DMS 273 (cell line): ENCODE measurements around the gene RNF212.

Source experiments
- DNase-seq: peaks from one replicate; lab custom pipeline; 2025; ENCODE audit not compliant: unreplicated experiment; lab: John Stamatoyannopoulos, UW

The RNF212 gene

DNA sequence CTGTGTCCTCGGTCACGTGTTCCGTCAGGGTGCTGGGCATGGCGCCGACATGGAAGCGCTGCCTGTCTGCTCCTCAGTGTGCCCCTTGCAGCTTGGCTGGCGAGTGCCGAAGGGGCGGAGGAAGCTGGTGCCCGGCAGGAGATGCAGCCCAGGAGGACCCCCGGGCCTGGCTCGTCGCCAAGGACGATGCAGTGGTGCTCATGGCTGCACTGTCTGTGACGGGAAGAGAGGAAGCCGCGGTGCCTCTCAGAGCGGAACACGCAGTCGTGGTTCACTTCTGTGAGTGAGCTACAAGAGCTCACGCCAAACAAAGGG, 63.8 kb downstream of the RNF212 start:
- no peak for DNase-seq

DNA sequence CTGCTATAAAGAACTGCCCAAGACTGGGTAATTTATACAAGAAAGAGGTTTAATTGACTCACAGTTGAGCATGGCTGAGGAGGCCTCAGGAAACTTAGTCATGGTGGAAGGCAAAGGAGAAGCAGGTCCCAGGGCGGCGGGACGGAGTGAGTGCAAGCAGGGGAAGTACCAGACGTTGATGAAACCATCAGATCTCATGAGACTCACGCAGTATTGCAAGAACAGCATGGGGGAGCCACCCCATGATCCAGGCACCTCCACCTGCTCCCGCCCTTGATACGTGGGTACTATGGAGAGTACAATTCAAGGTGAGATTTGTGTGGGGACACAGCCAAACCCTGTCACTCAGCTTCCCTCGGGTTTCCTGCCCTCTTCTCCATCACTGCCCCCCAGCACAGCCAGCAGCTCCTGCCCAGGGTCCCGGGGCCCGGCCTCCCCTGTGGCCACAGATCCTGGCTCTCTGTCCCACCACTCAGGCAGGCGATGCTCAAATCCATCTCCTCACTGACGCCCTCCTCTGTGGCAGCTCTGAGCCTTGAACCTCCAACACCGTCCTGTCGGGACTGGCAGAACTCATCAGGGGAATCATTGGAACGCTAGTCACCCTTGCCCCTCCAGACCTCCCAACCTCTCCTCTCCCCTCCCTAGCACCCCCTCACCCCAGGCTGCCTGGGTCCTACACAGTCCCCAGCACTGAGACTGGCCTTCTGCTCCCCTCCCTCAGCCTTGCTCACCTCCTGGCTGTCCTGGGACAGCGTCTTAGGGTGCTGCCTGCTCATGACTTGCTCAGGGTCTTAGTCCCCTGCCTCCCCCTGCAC, 64.4 kb downstream of the RNF212 start:
- no peak for DNase-seq

DNA sequence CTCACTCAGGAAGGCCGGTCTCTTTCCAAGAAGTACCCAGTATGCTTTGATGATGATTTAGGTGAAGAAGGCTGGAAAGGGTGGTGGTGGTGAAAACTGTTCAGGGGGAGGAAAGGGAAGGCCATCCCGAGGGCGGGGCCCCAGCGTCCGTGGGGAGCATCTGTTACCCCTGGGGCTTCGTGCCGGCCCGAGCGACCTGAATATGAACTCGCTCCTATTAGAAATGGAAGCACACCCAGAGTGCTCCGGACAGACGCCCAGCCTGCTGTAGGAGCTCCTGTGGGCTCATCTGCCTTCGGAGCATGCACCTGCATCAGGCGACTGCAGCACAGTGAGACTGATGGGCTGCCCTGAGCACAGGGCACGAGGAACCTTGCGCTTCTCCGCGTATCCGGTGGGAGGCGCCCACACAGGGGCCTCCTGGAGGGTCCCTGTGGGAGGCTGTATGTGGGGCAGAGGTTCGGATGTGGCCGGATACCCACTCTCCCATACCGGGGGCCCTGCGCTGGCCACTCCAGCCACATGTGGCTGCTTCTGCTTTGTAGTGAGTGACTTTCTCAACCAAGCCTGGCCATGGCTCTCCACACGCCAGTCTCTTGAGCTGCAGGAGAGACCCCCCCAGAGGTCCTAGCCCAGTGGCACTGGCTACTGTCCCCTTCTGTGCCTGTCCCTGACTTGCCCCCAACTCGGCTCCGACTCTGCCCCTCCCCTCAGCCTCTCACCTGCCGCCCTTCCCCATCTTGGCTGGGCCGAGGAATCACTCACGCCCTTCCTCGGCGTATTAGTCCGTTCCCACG, 65.2 kb downstream of the RNF212 start:
- DNase-seq, result no peak

DNA sequence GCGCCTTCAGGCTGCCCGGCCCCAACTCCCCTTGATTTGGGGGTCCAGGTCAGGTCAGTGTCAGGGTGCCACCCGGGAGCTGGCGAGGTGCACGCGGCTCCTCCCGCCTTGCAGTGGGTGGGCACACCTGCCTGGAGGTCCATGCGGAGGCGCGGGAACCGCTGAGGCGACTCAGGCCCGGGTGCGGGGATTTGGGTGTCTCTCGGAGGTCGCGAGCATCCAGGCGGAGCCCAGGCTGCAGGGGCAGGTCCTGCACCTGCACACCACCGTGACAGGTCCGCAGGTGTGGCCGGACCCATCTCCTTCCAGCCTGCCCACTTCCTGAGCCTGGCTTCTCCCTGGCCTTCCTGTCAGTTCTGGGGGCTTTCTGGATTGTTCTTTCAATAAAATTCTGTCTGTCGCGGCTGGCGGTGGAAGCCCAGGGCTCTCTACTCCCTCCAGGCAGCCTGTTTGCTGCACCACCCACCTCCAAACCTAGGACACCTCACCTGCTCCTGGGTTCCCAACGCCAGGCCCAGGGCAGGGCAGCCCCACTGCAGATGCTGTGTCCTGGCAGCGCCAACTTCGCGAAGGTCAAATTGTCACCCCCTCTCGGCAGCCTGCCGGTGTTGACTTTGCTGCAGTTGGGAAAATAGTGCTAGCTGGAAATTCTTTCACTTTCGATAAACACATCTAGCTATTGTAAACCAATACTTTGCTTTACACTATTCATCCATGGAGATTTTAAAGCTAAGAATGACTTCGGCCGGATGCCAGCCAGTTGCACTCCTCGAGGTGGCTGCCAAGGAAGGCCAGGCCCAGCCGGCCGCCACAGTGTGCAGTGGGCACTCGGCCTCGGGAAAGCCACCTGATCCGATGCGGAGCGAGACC, 66.0 kb downstream of the RNF212 start:
- no peak for DNase-seq

DNA sequence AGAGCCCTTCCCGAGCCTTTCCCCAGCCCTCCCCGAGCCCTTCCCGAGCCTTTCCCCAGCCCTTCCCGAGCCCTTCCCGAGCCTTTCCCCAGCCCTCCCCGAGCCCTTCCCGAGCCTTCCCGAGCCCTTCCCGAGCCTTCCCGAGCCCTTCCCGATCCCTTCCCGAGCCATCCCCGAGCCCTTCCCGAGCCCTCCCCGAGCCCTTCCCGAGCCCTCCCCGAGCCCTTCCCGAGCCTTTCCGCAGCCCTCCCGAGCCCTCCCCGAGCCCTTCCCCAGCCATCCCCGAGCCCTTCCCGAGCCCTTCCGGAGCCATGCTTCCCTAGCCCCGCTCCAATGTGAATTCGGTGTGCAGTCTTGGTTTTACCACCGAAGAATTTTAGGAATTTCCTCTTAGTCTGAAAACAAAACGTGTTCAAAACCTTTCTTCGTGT, 66.8 kb downstream of the RNF212 start:
- peak; percentile 85 for DNase-seq

DNA sequence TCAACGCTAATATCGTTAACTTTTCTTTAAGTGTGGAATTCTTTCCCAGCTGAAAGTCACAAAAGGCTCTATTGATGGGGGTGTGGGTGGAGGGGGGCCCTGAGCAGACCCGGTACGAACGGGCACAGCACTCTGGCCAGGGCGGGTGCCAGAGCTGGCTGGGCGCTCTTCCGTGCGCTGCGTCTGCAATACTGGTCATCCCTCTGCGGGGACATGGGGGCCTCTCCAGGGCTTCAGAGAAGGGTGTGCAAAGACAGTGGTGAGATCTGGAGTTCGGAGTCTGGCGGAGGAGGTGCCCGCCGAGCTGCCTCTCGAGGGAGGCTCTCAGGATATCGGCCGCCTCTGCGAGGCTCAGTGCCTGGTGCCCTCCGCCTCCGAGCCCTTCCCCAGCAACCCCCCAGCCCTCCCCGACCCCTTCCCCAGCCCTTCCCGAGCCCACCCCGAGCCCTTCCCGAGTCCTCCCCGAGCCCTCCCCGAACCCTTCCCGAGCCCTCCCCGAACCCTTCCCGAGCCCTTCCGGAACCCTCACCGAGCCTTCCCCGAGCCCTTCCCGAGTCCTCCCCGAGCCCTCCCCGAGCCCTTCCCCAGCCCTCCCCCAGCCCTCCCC, 67.7 kb downstream of the RNF212 start:
- no peak for DNase-seq

DNA sequence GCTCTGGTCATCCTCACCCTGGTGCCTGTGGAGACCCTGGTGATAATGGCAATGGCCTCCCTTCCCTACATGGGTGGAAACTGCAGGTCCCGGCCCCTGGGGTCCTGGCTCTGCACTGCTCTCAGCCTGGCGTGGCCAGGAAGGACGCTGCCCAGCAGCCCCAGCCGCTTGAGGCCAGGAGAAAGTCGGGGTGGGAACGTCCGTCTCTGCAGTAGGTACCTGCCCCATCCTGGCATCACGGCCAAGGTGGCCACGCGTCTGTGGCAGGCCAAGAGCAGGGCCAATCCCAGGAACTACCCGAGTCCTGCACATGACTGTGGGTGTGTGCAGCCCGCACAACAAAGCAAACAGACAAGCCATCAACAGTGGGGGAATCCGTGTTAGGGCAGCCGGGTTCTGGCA, 68.2 kb downstream of the RNF212 start:
- DNase-seq, result no peak

DNA sequence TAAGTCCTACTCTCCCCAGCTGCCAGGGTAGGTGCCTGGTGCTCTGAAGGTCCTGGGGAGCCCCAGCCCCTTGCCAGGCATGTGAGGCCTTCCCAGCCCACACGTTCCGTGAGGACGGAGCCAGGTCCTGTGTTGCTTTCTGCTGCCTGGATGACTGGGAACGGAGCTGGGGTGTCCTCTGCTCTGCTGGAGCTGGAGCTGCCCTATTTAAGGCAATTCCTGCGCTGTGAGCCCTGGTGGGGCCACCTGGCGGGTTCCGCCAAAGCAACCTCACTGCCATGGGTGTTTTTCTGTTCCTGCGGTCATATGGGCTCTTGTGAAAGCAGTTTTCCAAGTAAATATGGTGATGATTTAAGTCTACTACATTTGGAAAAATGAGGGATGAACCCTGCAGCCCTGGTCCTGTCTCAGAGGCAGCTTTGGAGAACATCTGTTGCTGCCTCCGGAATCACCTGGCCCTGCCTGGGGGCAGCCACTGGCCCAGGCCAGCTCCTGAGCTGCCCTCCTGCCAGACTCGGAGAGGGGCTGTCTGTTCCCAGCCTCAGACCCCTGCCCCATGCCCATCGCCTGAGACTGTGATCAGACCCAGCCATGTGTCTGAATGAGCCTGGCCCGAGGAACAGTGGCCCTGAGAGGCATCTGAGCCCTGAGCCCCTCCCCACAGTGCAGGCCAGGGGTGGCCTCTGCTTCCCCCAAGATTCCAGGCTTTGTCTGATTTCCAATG, 68.7 kb downstream of the RNF212 start:
- no peak for DNase-seq

DNA sequence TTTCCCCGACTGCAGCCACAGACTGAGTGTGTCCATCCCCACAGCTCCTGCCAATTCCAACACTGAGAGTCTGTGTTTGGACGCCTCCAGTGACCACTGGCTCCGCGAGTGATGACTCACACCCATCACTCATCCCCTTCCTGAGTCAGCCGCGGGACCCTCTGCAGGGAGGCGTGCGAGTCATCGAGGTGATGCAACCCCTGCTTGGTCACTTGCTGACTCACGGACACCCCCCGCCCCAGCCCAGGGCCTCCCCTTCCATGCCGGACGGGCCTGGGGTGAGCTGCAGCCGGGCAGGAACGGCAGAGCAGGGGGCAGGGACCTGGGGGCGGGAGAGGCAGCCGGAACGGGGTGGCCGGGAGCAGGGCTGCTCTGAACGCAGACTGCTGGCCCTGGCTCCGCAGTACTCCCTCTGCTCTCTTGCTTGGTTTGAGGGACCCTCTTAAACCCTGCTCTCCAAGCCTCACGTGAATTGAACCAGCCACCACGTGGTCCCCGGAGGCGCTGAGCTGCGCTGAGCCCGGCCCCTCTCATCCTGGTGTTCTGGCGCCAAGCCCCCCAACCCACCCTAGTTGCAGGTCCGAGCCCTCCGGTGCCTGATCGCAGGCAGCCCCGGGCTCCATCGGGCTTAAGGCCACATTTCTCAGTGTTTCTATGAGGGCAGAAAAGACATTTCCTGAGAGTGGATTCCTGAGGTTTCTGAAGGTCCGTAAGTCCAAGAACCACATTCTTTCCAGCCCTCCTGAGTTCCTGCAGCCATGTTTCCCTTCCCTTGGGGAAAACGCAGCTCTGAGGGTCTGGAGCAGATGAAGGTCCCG, 69.5 kb downstream of the RNF212 start:
- DNase-seq, result no peak

DNA sequence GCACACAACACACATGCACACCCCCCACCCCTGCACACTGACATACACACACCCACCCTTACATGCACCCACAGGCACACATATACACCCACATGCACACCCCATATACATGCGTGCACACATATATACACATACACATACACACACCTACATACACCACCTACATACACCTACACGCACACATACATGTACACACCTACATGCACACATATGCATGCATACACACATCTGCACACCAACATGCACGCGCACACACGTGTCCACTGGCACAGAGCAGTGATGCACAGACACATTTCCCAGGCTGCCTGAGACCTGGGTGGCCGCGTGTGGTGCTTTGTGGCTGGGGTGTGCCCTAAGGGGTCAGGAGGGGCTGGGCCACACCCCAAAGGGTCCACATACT, 70.2 kb downstream of the RNF212 start:
- DNase-seq, result no peak

DNA sequence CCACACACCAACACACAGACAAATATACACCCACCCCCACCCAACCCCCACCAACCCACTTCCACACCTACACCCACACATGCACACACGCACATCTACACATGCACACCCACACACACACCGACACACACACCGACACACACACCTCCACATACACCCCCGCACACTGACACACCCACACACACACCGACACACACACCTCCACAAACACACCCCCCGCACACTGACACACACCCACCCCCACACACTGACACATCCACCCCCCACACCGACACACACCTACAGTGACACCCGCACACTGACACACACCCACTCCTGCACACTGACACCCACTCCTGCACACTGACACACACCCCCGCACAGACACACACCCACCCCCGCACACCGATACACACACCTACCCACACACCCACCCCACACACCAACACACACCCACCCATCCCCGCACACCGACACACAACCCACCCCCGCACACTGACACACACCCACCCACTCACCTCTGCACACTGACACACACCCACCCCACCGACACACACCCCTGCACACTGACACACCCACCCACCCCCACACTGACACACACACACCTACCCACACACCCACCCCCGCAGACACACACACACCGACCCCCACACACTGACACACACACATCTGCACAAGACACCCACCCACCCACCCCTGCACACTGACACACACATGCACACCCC, 70.9 kb downstream of the RNF212 start:
- no peak for DNase-seq

DNA sequence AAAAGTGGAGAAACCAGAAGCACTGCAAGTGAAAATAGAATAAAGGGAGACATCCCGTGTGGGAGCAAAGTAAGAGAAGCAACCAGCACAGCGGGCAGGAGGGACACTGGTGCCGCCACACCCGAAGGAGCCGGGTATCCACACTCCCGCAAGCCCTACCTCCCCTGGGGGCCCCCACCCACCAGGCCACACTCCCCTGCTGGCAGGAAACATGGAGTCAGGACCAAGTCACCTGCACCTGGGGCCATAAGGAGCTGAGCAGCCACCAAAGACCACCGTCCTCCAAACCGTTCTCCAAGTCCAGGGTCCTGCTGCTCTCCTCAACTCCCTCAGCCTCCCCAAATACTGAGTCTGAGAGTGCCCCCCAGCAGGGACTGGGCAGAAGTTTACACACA, 71.4 kb downstream of the RNF212 start:
- DNase-seq, result no peak

DNA sequence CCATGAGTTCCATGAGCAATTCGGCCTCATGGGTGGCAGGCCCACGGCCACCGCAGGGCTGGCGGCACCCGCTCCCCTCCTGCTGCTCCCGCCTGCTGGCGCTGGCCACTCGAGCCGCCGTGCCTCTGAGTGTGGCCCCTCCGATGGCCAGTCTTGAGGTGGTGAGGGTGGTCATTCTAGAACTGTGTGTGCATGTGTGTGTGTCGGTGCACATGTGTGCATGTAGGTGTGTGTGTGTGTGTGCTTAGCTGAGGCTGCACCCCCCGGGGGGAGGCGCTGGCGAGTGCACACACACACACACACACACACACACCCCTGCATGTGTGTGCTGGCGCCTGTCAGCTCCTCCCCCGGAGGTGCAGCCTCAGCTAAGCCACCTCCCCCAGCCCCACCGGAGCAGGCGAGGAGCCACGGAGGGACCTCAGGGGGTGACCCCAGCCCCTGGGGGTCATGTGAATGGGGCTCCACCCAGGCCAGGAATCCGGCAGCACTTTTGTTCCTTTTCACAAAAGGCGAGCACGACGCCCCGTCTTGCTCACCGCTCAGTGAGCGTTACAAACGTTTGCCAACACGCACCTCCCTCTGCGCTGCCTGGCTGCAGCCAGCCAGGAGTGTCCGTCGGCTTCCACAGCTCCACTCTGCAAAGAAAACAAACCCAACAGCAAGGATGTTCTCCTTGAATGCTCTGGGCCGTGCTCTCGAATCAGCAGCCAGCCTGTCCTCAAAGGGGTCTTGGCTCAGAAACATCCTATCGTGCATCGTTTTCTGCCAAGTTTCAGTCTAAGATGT, 72.0 kb downstream of the RNF212 start:
- DNase-seq, result no peak

DNA sequence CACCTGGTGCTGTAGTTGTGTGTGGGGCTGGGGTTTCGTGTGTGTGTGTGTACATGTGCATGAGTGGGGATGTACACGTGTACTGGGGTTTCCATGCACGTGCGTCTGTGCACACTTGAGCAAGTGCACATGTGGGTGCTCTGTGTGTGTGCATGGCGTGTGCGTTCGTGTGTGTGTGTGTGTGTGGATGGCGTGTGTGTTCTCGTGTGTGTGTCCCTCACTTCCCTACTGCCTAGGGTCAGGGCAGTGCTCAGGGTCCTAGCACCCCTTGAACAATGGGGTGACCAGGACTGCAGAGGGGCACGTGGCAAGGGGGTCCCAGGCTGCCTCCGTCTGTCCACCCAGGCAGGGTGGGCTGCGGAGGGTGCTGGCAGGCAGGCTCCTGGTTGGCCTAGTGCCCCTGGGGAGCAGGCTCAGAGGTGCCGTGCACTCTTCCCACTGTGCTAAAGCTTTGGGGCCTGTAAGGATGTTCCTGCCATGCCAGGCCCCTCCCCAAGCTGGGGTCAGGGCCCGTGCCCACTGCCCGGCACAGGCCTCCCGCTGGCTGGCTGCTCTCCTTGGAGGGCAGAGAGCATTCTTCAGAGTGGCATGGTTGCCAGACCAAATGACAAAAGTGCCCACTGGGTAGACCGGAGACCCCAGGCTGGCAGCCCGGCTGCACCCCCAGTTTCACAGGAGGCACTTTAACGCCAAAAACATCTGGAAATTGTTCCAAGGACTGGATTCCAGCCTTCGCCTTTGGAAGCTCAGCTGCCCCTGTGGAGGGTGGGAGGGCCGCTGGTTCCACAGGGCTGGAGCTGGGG, 72.8 kb downstream of the RNF212 start:
- DNase-seq, result no peak

DNA sequence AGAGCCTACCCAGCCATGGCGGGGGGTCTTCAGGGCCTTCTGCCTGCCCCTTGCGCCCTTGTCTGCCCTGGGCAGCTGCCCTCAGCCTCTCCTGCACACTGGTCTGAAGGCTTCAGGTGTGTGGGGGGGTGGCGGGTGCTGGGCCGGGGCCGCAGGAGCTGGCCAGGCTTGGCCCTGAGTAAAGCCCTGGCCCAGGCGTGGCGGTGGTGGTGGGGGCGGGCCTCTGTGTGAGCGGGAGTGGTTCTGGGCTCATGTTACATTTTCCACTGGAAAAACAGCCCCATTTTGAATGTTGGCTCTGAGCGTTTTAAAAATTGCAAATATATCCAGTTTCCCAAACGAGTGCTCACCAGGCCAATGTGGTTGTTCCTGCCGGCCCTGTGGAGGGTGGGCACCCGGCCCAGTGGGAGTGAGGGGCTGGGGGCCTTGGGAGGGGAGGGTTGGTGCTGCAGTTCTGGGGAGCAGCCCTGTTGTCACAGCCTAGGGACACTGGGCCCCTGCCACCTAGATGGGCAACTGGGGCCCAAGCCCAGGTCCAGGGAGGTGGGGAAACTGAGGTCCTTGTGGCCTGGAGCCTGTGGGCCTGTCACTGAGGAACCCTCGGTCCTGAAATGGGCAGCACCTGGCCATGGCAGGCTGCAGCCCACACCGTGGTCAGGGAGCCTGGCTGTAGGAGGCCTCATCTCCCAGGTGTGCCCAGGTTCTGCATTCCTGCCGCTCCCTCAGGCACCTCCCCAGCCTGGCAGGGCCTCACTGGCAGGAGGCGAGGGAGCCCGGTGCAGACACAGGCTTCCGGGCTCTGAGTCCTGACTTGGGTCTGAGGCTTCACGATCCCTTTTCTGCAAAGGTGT, 73.6 kb downstream of the RNF212 start:
- peak; percentile 44 for DNase-seq

DNA sequence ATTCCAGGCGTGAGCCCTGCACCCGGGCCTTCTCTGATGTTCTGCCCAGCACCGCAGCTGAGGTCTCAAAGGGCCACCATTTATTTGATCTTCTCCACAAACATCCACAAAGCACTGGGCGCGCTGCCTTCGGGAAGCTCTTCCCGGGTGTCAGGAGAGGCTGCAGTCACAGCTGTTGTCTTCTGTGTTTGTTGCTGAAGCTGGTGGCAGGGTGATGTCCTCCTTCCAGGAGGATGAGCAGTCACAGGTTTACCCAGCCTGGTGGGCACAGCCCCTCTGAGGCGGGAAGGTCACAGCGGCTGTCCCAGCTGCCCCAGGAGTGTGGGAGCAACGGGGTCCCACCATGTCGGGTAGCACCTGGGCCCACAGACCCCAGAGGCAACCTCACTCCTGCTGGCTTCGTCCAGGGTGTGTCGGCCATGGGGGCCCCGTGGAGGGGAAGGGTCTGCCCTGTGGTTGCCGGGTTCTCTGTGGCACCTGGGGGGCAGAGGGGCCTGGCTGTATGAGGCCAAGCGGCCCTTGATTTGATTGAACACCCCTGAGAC, 74.3 kb downstream of the RNF212 start:
- DNase-seq, result no peak
